Osteoblast (primary cell): ENCODE measurements around the gene EMILIN3. TPM values are rescaled to one million over a fixed set of nuclear protein-coding genes. Genes with fewer than 3 reads are reported as not detected.

Experiments used
- DNase-seq: peaks from one replicate; pipeline ENCODE4 v3.0.0; 2011; ENCODE audit warnings: low spot score, mixed read lengths; ENCODE audit not compliant: insufficient read length; ENCODE audit errors: missing footprints
- H2AFZ ChIP-seq: 2 replicates; pipeline ENCODE4 v1.6.0; 2011; ENCODE audit warnings: mild to moderate bottlenecking, low read length
- H3K27ac ChIP-seq: 2 replicates; pipeline ENCODE4 v1.5.1; 2011; ENCODE audit warnings: mild to moderate bottlenecking, low read depth, low read length, moderate library complexity
- H3K27me3 ChIP-seq: 2 replicates; pipeline ENCODE4 v1.6.0; 2012; ENCODE audit warnings: mild to moderate bottlenecking, control low read depth, inconsistent platforms, low read length, moderate library complexity; ENCODE audit not compliant: insufficient read depth
- H3K36me3 ChIP-seq: 2 replicates; pipeline ENCODE4 v1.5.1; 2011; ENCODE audit warnings: mild to moderate bottlenecking, low read length, control low read depth, moderate library complexity; ENCODE audit not compliant: insufficient read depth
- H3K4me1 ChIP-seq: 2 replicates; pipeline ENCODE4 v1.5.1; 2011; ENCODE audit warnings: mild to moderate bottlenecking, low read length, control low read depth, moderate library complexity; ENCODE audit not compliant: insufficient read depth
- H3K4me2 ChIP-seq: 2 replicates; pipeline ENCODE4 v1.6.0; 2011; ENCODE audit warnings: mild to moderate bottlenecking, low read length; ENCODE audit not compliant: insufficient read depth
- H3K4me3 ChIP-seq: fragments of 200-600 bp; sonication (generic); 3 replicates; pipeline ENCODE4 v1.5.1; 2012; ENCODE audit warnings: mild to moderate bottlenecking, low read length, inconsistent platforms; ENCODE audit not compliant: insufficient read depth
- H3K79me2 ChIP-seq: 2 replicates; pipeline ENCODE4 v1.6.0; 2012; ENCODE audit warnings: mild to moderate bottlenecking, low read length, control low read depth, inconsistent platforms; ENCODE audit not compliant: insufficient read depth
- H3K9me3 ChIP-seq: 2 replicates; pipeline ENCODE4 v1.5.1; 2011; ENCODE audit warnings: low read depth, low read length, control low read depth
- H4K20me1 ChIP-seq: 2 replicates; pipeline ENCODE4 v1.6.0; 2012; ENCODE audit warnings: mild to moderate bottlenecking, low read length, control low read depth; ENCODE audit not compliant: insufficient read depth
- CTCF ChIP-seq: IDR thresholded peaks from 2 replicates; pipeline ENCODE4 v1.5.1; 2011; ENCODE audit warnings: mild to moderate bottlenecking, low read depth, low read length, moderate library complexity; ENCODE audit errors: extremely low read depth
- total RNA-seq: library from RNA; depleted of rRNA; stranded (reverse); fragments of >200 nt; gene quantifications from 2 replicates; pipeline ENCODE4 v1.2.3, GENCODE V29; 2012

Gene EMILIN3
- total RNA-seq, 1 donor: not detected

- H2AFZ ChIP-seq: peak within 1 kb of the TSS; percentile 99
- peak within 1 kb of the TSS; percentile 81 for H3K4me3 ChIP-seq
- H3K4me1 ChIP-seq: peaks cover 10% of the 10 kb centered on the region
- no peaks in the 10 kb centered on the region for H4K20me1 ChIP-seq
- H3K79me2 ChIP-seq: peaks cover 2% of the 10 kb centered on the region
- no peaks in the 10 kb centered on the region for H3K9me3 ChIP-seq
- TF ChIP-seq CTCF: peak; percentile 1
- H3K36me3 ChIP-seq: no peaks in the 10 kb centered on the region
- H3K27me3 ChIP-seq: no peaks in the 10 kb centered on the region
- peak within 1 kb of the TSS; percentile 51 for H3K27ac ChIP-seq
- peak within 1 kb of the TSS; percentile 100 for H3K4me2 ChIP-seq
- peak; percentile 98 for DNase-seq
Measured at GRCh38 chr20:41340327-41341055, 26.1 kb downstream of the EMILIN3 start, which contains the start of gene LPIN3. Gene LPIN3, plus strand, starts transcription at chr20:41340821. Its CDS starts 4,983 bp downstream, at chr20:41345804.

GRCh38 chr20:41339957-41340326 lies 26.7 kb downstream of the EMILIN3 start:
- Histone ChIP-seq H3K4me3 (peak overlapping the region; percentile 81), H3K36me3 (no peaks in the 10 kb centered on the region), H2AFZ (peak overlapping the region; percentile 99), H3K9me3 (no peaks in the 10 kb centered on the region), H3K27me3 (no peaks in the 10 kb centered on the region), H3K27ac (peak overlapping the region; percentile 51), H3K79me2 (peaks cover 2% of the 10 kb centered on the region), H3K4me1 (peaks cover 10% of the 10 kb centered on the region), H4K20me1 (no peaks in the 10 kb centered on the region), H3K4me2 (peak overlapping the region; percentile 100)
- DNase-seq: peak; percentile 96
- TF ChIP-seq CTCF: peak; percentile 89

GRCh38 chr20:41336711-41337492 lies 29.7 kb downstream of the EMILIN3 start:
- no peak for TF ChIP-seq CTCF
- H3K9me3 ChIP-seq: no peaks in the 10 kb centered on the region
- peak; percentile 39 for DNase-seq
- no peak overlapping the region for H3K4me2 ChIP-seq
- H3K4me3 ChIP-seq: no peak overlapping the region
- no peak overlapping the region for H2AFZ ChIP-seq
- no peaks in the 10 kb centered on the region for H3K36me3 ChIP-seq
- H3K27me3 ChIP-seq: no peaks in the 10 kb centered on the region
- peaks cover 10% of the 10 kb centered on the region for H3K4me1 ChIP-seq
- H4K20me1 ChIP-seq: no peaks in the 10 kb centered on the region
- no peak overlapping the region for H3K27ac ChIP-seq
- peaks cover 2% of the 10 kb centered on the region for H3K79me2 ChIP-seq

GRCh38 chr20:41335591-41335990 lies 31.0 kb downstream of the EMILIN3 start:
- H3K4me3 ChIP-seq: no peak overlapping the region
- peak; percentile 9 for DNase-seq
- no peak for TF ChIP-seq CTCF

More at GRCh38 chr20:41335591-41335990, 31.0 kb downstream of the EMILIN3 start:
- Histone ChIP-seq H4K20me1 (no peaks in the 10 kb centered on the region), H3K79me2 (no peaks in the 10 kb centered on the region), H3K4me2 (no peak overlapping the region), H2AFZ (no peak overlapping the region), H3K4me1 (peaks cover 10% of the 10 kb centered on the region), H3K27me3 (no peaks in the 10 kb centered on the region), H3K9me3 (no peaks in the 10 kb centered on the region), H3K36me3 (no peaks in the 10 kb centered on the region), H3K27ac (no peak overlapping the region)
